ENCODE data around the gene CDS1.

Gene CDS1

DNA sequence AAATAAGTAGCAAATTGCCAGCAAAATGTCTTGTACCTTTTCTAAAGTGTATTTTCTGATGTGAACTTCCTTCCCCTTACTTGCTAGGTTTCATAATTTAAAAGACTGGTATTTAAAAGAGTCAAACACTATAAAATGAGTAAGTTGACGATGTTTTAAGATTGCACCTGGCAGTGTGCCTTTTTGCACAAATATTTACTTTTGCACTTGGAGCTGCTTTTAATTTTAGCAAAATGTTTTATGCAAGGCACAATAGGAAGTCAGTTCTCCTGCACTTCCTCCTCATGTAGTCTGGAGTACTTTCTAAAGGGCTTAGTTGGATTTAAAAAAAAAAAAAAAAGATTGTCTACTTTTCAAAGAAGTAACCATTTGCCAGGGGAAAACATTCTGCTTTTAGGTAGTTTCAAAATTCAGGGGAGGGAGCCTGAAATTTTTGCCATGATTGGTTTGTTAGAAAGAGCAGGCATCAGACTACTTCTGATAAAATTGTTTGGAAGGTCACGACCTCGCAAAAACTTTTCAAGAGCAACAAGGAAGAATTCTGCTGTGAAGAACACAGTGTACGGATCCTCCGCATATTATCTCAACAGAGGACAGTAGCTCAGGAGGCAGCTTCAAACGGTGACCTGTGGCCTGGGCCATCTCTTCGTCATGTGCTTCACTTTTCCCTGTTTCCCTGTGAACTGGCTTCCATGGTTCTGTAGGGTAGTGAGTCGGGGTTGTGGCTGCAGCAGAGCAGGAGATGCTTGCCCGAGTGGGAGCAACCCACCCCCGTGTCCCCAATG, 66.1 kb downstream of the CDS1 start:
- Histone ChIP-seq H3K36me3 (replicated peaks; ENCODE audit: low read depth, low read length) (peaks cover 2% of the 10 kb centered on the region), H2AFZ (ENCODE audit: low read depth, low read length) (no peak overlapping the region), H3K4me3 (ENCODE audit: low read length) (no peak overlapping the region), H3K9ac (ENCODE audit: low read length) (no peak overlapping the region), H3K27me3 (ENCODE audit: low read depth, low read length) (no peaks in the 10 kb centered on the region), H3K79me2 (ENCODE audit: low read length) (no peaks in the 10 kb centered on the region), H3K9me3 (ENCODE audit: insufficient read depth, low read length) (no peaks in the 10 kb centered on the region), H3K4me1 (ENCODE audit: low read length) (no peaks in the 10 kb centered on the region), H4K20me1 (ENCODE audit: insufficient read depth, low read length) (no peaks in the 10 kb centered on the region), H3K4me2 (ENCODE audit: low read length) (no peak overlapping the region), H3K27ac (ENCODE audit: low read length) (no peak overlapping the region)
- TF ChIP-seq CTCF (IDR thresholded peaks at IDR 0.05; ENCODE audit: low read depth, low read length) (no peak), EZH2phosphoT487 (IDR thresholded peaks at IDR 0.05; ENCODE audit: low read depth) (no peak)

DNA sequence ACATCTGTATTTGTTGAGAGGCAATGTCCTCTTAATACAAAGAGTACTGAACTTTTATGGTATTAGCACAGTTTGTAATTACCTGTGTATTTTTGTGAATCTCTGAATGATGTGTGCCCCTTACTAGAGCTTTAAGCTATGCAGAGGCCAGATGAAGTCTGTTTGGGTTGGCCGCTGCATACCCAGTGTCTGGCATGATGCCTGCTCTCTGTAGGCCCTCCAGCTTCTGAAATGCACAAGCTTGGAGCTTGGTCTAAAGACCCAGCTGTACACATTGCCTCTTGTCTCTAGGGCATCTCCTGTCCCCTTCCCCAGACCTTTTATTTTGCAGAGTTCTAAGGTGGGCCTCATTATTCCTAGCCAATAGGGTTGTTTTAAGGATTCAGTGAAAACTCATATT, 68.6 kb downstream of the CDS1 start:
- no peaks in the 10 kb centered on the region for H3K4me1 ChIP-seq (ENCODE audit: low read length)
- no peaks in the 10 kb centered on the region for H3K27me3 ChIP-seq (ENCODE audit: low read depth, low read length)
- no peaks in the 10 kb centered on the region for H3K79me2 ChIP-seq (ENCODE audit: low read length)
- no peaks in the 10 kb centered on the region for H4K20me1 ChIP-seq (ENCODE audit: insufficient read depth, low read length)
- H3K9me3 ChIP-seq (ENCODE audit: insufficient read depth, low read length), result no peaks in the 10 kb centered on the region
- H3K9ac ChIP-seq (ENCODE audit: low read length), result no peak overlapping the region
- H3K27ac ChIP-seq (ENCODE audit: low read length), result no peak overlapping the region
- no peak for TF ChIP-seq EZH2phosphoT487 (IDR thresholded peaks at IDR 0.05; ENCODE audit: low read depth)
- no peak for TF ChIP-seq CTCF (IDR thresholded peaks at IDR 0.05; ENCODE audit: low read depth, low read length)
- H2AFZ ChIP-seq (ENCODE audit: low read depth, low read length), result no peak overlapping the region
- no peak overlapping the region for H3K4me3 ChIP-seq (ENCODE audit: low read length)
- no peaks in the 10 kb centered on the region for H3K36me3 ChIP-seq (replicated peaks; ENCODE audit: low read depth, low read length)
- H3K4me2 ChIP-seq (ENCODE audit: low read length), result no peak overlapping the region

GRCh38 chr4:84652478-84652877, 69.6 kb downstream of the CDS1 start:
- TF ChIP-seq EZH2phosphoT487 (IDR thresholded peaks at IDR 0.05; ENCODE audit: low read depth) (no peak), CTCF (IDR thresholded peaks at IDR 0.05; ENCODE audit: low read depth, low read length) (no peak)
- H3K9ac ChIP-seq (ENCODE audit: low read length), result no peak overlapping the region
- no peak overlapping the region for H3K4me3 ChIP-seq (ENCODE audit: low read length)
- no peaks in the 10 kb centered on the region for H3K4me1 ChIP-seq (ENCODE audit: low read length)
- no peaks in the 10 kb centered on the region for H3K36me3 ChIP-seq (replicated peaks; ENCODE audit: low read depth, low read length)
- H4K20me1 ChIP-seq (ENCODE audit: insufficient read depth, low read length), result no peaks in the 10 kb centered on the region
- H3K4me2 ChIP-seq (ENCODE audit: low read length), result no peak overlapping the region
- no peak overlapping the region for H2AFZ ChIP-seq (ENCODE audit: low read depth, low read length)
- H3K27ac ChIP-seq (ENCODE audit: low read length), result no peak overlapping the region
- no peaks in the 10 kb centered on the region for H3K27me3 ChIP-seq (ENCODE audit: low read depth, low read length)
- H3K79me2 ChIP-seq (ENCODE audit: low read length), result no peaks in the 10 kb centered on the region
- H3K9me3 ChIP-seq (ENCODE audit: insufficient read depth, low read length), result no peaks in the 10 kb centered on the region

DNA sequence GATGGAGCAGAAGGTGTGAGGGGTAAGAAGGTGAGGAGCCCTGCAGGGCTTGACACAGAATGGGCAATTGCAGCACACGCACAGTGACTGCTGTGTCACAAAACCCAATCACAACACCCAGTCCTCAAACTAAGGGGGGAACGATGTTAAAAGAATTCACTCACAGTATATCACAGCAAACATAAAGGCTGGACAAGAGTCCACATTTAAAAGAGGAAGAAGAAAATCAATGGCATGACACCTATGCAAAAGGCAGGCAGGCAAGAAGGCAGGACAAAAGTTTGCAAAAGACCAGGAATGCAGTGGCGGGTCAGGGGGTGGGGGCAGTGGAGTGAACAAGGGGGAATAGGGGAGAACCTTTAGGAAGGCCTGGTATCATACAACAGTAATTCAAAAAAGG, 77.7 kb downstream of the CDS1 start:
- no peak overlapping the region for H3K4me3 ChIP-seq (ENCODE audit: low read length)
- H4K20me1 ChIP-seq (ENCODE audit: insufficient read depth, low read length), result no peaks in the 10 kb centered on the region
- no peak overlapping the region for H2AFZ ChIP-seq (ENCODE audit: low read depth, low read length)
- no peaks in the 10 kb centered on the region for H3K27me3 ChIP-seq (ENCODE audit: low read depth, low read length)
- no peaks in the 10 kb centered on the region for H3K79me2 ChIP-seq (ENCODE audit: low read length)
- H3K9ac ChIP-seq (ENCODE audit: low read length), result no peak overlapping the region
- H3K4me1 ChIP-seq (ENCODE audit: low read length), result no peaks in the 10 kb centered on the region
- H3K36me3 ChIP-seq (replicated peaks; ENCODE audit: low read depth, low read length), result no peaks in the 10 kb centered on the region
- no peak for TF ChIP-seq EZH2phosphoT487 (IDR thresholded peaks at IDR 0.05; ENCODE audit: low read depth)
- TF ChIP-seq CTCF (IDR thresholded peaks at IDR 0.05; ENCODE audit: low read depth, low read length), result no peak
- H3K4me2 ChIP-seq (ENCODE audit: low read length), result no peak overlapping the region
- no peaks in the 10 kb centered on the region for H3K9me3 ChIP-seq (ENCODE audit: insufficient read depth, low read length)
- no peak overlapping the region for H3K27ac ChIP-seq (ENCODE audit: low read length)
